ENCODE results near the gene GRK3.

The GRK3 gene

GRCh38 chr22:25736378-25737011 lies 172.0 kb downstream of the GRK3 start:
- DNase-seq (ENCODE audit: low read depth), result no peak

- no peak for DNase-seq (ENCODE audit: low read depth)
Observed at GRCh38 chr22:25739659-25740344, 175.3 kb downstream of the GRK3 start.

- DNase-seq (ENCODE audit: low read depth), result no peak
Observed at GRCh38 chr22:25741692-25742626, 177.5 kb downstream of the GRK3 start, which contains the start of gene MYO18B. MYO18B (plus strand) TSS chr22:25742188; CDS start chr22:25761093, 18,905 bp downstream.

- DNase-seq (ENCODE audit: low read depth), result no peak
Observed at GRCh38 chr22:25742918-25743708, 178.6 kb downstream of the GRK3 start.

GRCh38 chr22:25744694-25745093 lies 180.2 kb downstream of the GRK3 start:
- DNase-seq (ENCODE audit: low read depth), result no peak

GRCh38 chr22:25745341-25746011 lies 181.0 kb downstream of the GRK3 start:
- DNase-seq (ENCODE audit: low read depth), result no peak

- DNase-seq (ENCODE audit: low read depth), result no peak
Observed at GRCh38 chr22:25746012-25746373, 181.5 kb downstream of the GRK3 start.

GRCh38 chr22:25747245-25747944 lies 182.9 kb downstream of the GRK3 start:
- no peak for DNase-seq (ENCODE audit: low read depth)

- no peak for DNase-seq (ENCODE audit: low read depth)
Observed at GRCh38 chr22:25748140-25748539, 183.7 kb downstream of the GRK3 start.

- no peak for DNase-seq (ENCODE audit: low read depth)
Observed at GRCh38 chr22:25748704-25749103, 184.2 kb downstream of the GRK3 start.

GRCh38 chr22:25749420-25750169 lies 185.1 kb downstream of the GRK3 start:
- no peak for DNase-seq (ENCODE audit: low read depth)

GRCh38 chr22:25750569-25751173 lies 186.2 kb downstream of the GRK3 start:
- no peak for DNase-seq (ENCODE audit: low read depth)

- DNase-seq (ENCODE audit: low read depth), result no peak
Observed at GRCh38 chr22:25751174-25751581, 186.7 kb downstream of the GRK3 start.

GRCh38 chr22:25752615-25753214 lies 188.2 kb downstream of the GRK3 start:
- no peak for DNase-seq (ENCODE audit: low read depth)

- no peak for DNase-seq (ENCODE audit: low read depth)
Observed at GRCh38 chr22:25753252-25753651, 188.8 kb downstream of the GRK3 start.

- no peak for DNase-seq (ENCODE audit: low read depth)
Observed at GRCh38 chr22:25754527-25755202, 190.2 kb downstream of the GRK3 start.

GRCh38 chr22:25757686-25758085 lies 193.2 kb downstream of the GRK3 start:
- DNase-seq (ENCODE audit: low read depth), result no peak

- no peak for DNase-seq (ENCODE audit: low read depth)
Observed at GRCh38 chr22:25758316-25758715, 193.8 kb downstream of the GRK3 start.

Measured in activated gamma-delta T cell treated with anti-CD3 and anti-CD28 coated beads, Interleukin-2, amount 50 U/mL, for 16 hours (primary cell).